ENCODE results near the gene DYNC1H1. TPM values are rescaled to one million over a fixed set of nuclear protein-coding genes. Genes with fewer than 3 reads are reported as not detected.

DYNC1H1 gene
- total RNA-seq, 1 donor from 2014 or later: 236 TPM

GRCh38 chr14:101972126-101972866 lies 7.9 kb downstream of the DYNC1H1 start:
- Mint-ChIP-seq H3K4me3 (no peak overlapping the region), H3K4me1 (peaks cover 42% of the 10 kb centered on the region), H3K27me3 (no peaks in the 10 kb centered on the region), H3K27ac (no peak overlapping the region), H3K9me3 (no peaks in the 10 kb centered on the region), H3K36me3 (ENCODE audit: low read depth) (peaks cover 24% of the 10 kb centered on the region)
- ChIA-PET POLR2A (no interaction called here), CTCF (interaction anchor here (1.3 kb wide), 1 partner anchor 11 kb away, joined by 3 read pairs; no protein-coding TSS in a partner anchor)
- TF ChIP-seq CTCF (IDR thresholded peaks at IDR 0.05): no peak
- DNase-seq (no peak), ATAC-seq (ENCODE audit: low read depth) (no peak)
- intact Hi-C loops (cut with micrococcal nuclease): no loop called here

GRCh38 chr14:101973356-101973755 lies 9.0 kb downstream of the DYNC1H1 start:
- TF ChIP-seq CTCF (IDR thresholded peaks at IDR 0.05): no peak
- ChIA-PET CTCF (no interaction called here), POLR2A (no interaction called here)
- H3K27me3 Mint-ChIP-seq: no peaks in the 10 kb centered on the region
- H3K27ac Mint-ChIP-seq: no peak overlapping the region
- H3K9me3 Mint-ChIP-seq: no peaks in the 10 kb centered on the region
- no peak overlapping the region for H3K4me3 Mint-ChIP-seq
- intact Hi-C loops (cut with micrococcal nuclease): no loop called here
- H3K4me1 Mint-ChIP-seq: peaks cover 34% of the 10 kb centered on the region
- H3K36me3 Mint-ChIP-seq (ENCODE audit: low read depth): peaks cover 29% of the 10 kb centered on the region
- DNase-seq (no peak), ATAC-seq (ENCODE audit: low read depth) (no peak)

- DNase-seq: no peak
- no peak for TF ChIP-seq CTCF (IDR thresholded peaks at IDR 0.05)
- no peaks in the 10 kb centered on the region for H3K27me3 Mint-ChIP-seq
- intact Hi-C loops (cut with micrococcal nuclease): no loop called here
- no peak overlapping the region for H3K27ac Mint-ChIP-seq
- no peak for ATAC-seq (ENCODE audit: low read depth)
- H3K9me3 Mint-ChIP-seq: no peaks in the 10 kb centered on the region
- H3K36me3 Mint-ChIP-seq (ENCODE audit: low read depth): peaks cover 41% of the 10 kb centered on the region
- POLR2A ChIA-PET: no interaction called here
- CTCF ChIA-PET: no interaction called here
- no peak overlapping the region for H3K4me3 Mint-ChIP-seq
- peaks cover 19% of the 10 kb centered on the region for H3K4me1 Mint-ChIP-seq
These were observed 10.9 kb downstream of the DYNC1H1 start for GRCh38 chr14:101975231-101975630.

GRCh38 chr14:101977311-101978071 lies 13.1 kb downstream of the DYNC1H1 start:
- POLR2A ChIA-PET: no interaction called here
- peaks cover 53% of the 10 kb centered on the region for H3K36me3 Mint-ChIP-seq (ENCODE audit: low read depth)
- no peak overlapping the region for H3K27ac Mint-ChIP-seq
- intact Hi-C loops (cut with micrococcal nuclease): no loop called here
- CTCF ChIA-PET: no interaction called here
- ATAC-seq (ENCODE audit: low read depth): no peak
- no peak overlapping the region for H3K4me3 Mint-ChIP-seq
- H3K27me3 Mint-ChIP-seq: no peaks in the 10 kb centered on the region
- no peak for TF ChIP-seq CTCF (IDR thresholded peaks at IDR 0.05)
- peaks cover 11% of the 10 kb centered on the region for H3K4me1 Mint-ChIP-seq
- no peak for DNase-seq
- H3K9me3 Mint-ChIP-seq: no peaks in the 10 kb centered on the region

- H3K27me3 Mint-ChIP-seq: no peaks in the 10 kb centered on the region
- TF ChIP-seq CTCF (IDR thresholded peaks at IDR 0.05): no peak
- ChIA-PET POLR2A (no interaction called here), CTCF (no interaction called here)
- intact Hi-C loops (cut with micrococcal nuclease): loop anchor here (1.0 kb wide), 1 partner anchor 15 kb away; the partner anchor contains the start of gene DYNC1H1
- peaks cover 69% of the 10 kb centered on the region for H3K36me3 Mint-ChIP-seq (ENCODE audit: low read depth)
- H3K27ac Mint-ChIP-seq: no peak overlapping the region
- no peaks in the 10 kb centered on the region for H3K9me3 Mint-ChIP-seq
- DNase-seq: no peak
- ATAC-seq (ENCODE audit: low read depth): no peak
- H3K4me1 Mint-ChIP-seq: peaks cover 11% of the 10 kb centered on the region
- no peak overlapping the region for H3K4me3 Mint-ChIP-seq
These were observed 15.3 kb downstream of the DYNC1H1 start for GRCh38 chr14:101979666-101980065.

All from activated B cell treated with CpG ODN at 0.5 μM for 24 hours (primary cell).